OCI-LY7 (cell line): Measurements from ENCODE around the gene OPALIN. TPM values are rescaled to one million over a fixed set of nuclear protein-coding genes. Genes with fewer than 3 reads are reported as not detected.

Experiments used
- BruUV-seq: library from RNA; stranded (reverse); fragments of 400-500 nt; replicated peaks from 2 replicates; lab custom pipeline; 2021; lab: Mats Ljungman, UMichigan
- CTCF ChIA-PET: fragments of 300-600 bp; sonication (Branson Sonifier 250); formaldehyde crosslinking; loops from one replicate; lab custom pipeline; 2022; ENCODE audit warnings: antibody characterized with exemption; ENCODE audit not compliant: unreplicated experiment; lab: Charles Lee
- POLR2A ChIA-PET: fragments of 300-600 bp; sonication (Branson Sonifier 250); formaldehyde crosslinking; loops from one replicate; lab custom pipeline; 2022; ENCODE audit warnings: antibody characterized with exemption; lab: Charles Lee
- DNase-seq: peaks from one replicate; pipeline ENCODE4 v3.0.0-alpha.2; 2015; ENCODE audit warnings: low spot score
- H2AFZ ChIP-seq: fragments of 200-600 bp; sonication (generic), shearing (Covaris generic); 2 replicates; pipeline ENCODE4 v1.6.1; 2014; ENCODE audit warnings: mild to moderate bottlenecking, antibody characterized with exemption, low read length, moderate library complexity
- H3K27ac ChIP-seq: fragments of 200-600 bp; sonication (generic); 2 replicates; pipeline ENCODE4 v1.5.1; 2014; ENCODE audit warnings: mixed run types, low read depth, mild to moderate bottlenecking, moderate library complexity, low read length, inconsistent platforms; ENCODE audit not compliant: poor library complexity, severe bottlenecking
- H3K36me3 ChIP-seq: fragments of 200-600 bp; sonication (generic); 2 replicates; pipeline ENCODE4 v1.6.1; 2014; ENCODE audit warnings: mild to moderate bottlenecking, antibody characterized with exemption, low read length, moderate library complexity, mixed read lengths; ENCODE audit not compliant: insufficient read depth
- H3K4me1 ChIP-seq: fragments of 200-600 bp; sonication (generic); 2 replicates; pipeline ENCODE4 v1.5.1; 2014; ENCODE audit warnings: mild to moderate bottlenecking, low read length; ENCODE audit not compliant: insufficient read depth, poor library complexity, severe bottlenecking
- H3K4me2 ChIP-seq: fragments of 200-600 bp; sonication (generic); 2 replicates; pipeline ENCODE4 v1.6.1; 2014; ENCODE audit warnings: mild to moderate bottlenecking, low read length
- H3K4me3 ChIP-seq: fragments of 200-600 bp; sonication (generic); 2 replicates; pipeline ENCODE4 v1.5.1; 2014; ENCODE audit warnings: mild to moderate bottlenecking, low read depth, low read length; ENCODE audit not compliant: poor library complexity, severe bottlenecking
- H3K79me2 ChIP-seq: fragments of 200-600 bp; sonication (generic); 2 replicates; pipeline ENCODE4 v1.6.1; 2016; ENCODE audit warnings: low read depth, mild to moderate bottlenecking, low read length, moderate library complexity, mixed read lengths; ENCODE audit not compliant: insufficient read depth
- H3K9me2 ChIP-seq: fragments of 200-600 bp; sonication (generic); 2 replicates; pipeline ENCODE4 v1.6.1; 2016; ENCODE audit warnings: mild to moderate bottlenecking, low read length, mixed read lengths; ENCODE audit not compliant: insufficient read depth
- H3K9me3 ChIP-seq: fragments of 200-600 bp; sonication (generic); 2 replicates; pipeline ENCODE4 v1.6.1; 2014; ENCODE audit warnings: mild to moderate bottlenecking, mixed run types, low read length, mixed read lengths
- H4K20me1 ChIP-seq: fragments of 200-600 bp; sonication (generic); 2 replicates; pipeline ENCODE4 v1.6.1; 2014; ENCODE audit warnings: mild to moderate bottlenecking, antibody characterized with exemption, low read length, moderate library complexity, mixed read lengths; ENCODE audit not compliant: insufficient read depth
- CTCF ChIP-seq: fragments of 200-600 bp; sonication (generic); conservative IDR thresholded peaks from 2 replicates; pipeline ENCODE4 v1.5.1; 2014; ENCODE audit warnings: mild to moderate bottlenecking, antibody characterized with exemption, low read length, moderate library complexity, mixed read lengths
- EZH2phosphoT487 ChIP-seq: fragments of 200-600 bp; sonication (generic); IDR thresholded peaks from 2 replicates; pipeline ENCODE4 v1.6.1; 2018; ENCODE audit warnings: low read depth, borderline replicate concordance, mild to moderate bottlenecking, mixed run types, antibody characterized with exemption, low read length, moderate library complexity, mixed read lengths
- intact Hi-C: fragments of 100-400 bp; cut with micrococcal nuclease; formaldehyde crosslinking; loops from one replicate; pipeline ENCODE4 v1.10.0; 2022; ENCODE audit not compliant: unreplicated experiment
- total RNA-seq, 2 experiments: library from RNA; depleted of rRNA in 1 of 2; stranded (reverse); fragments of >200 nt in 1 of 2; shearing (Covaris generic) in 1 of 2; gene quantifications; 2 replicates each; pipeline ENCODE4 v1.2.3, GENCODE V29; 2014 to 2022

Gene OPALIN
- total RNA-seq, 2 experiments from 2014 or later, result not detected

- Histone ChIP-seq H3K9me2 (no peaks in the 10 kb centered on the region), H3K4me2 (no peak overlapping the region), H3K4me1 (no peaks in the 10 kb centered on the region), H2AFZ (no peak overlapping the region), H3K27ac (no peak overlapping the region), H4K20me1 (no peaks in the 10 kb centered on the region), H3K36me3 (no peaks in the 10 kb centered on the region), H3K4me3 (no peak overlapping the region), H3K79me2 (no peaks in the 10 kb centered on the region), H3K9me3 (no peaks in the 10 kb centered on the region)
- DNase-seq, result no peak
- intact Hi-C loops, result no loop called here
- TF ChIP-seq EZH2phosphoT487, result no peak
- no TSS peak for BruUV-seq
- CTCF ChIA-PET, result no interaction called here
- POLR2A ChIA-PET, result no interaction called here
These were observed 47.3 kb upstream of the OPALIN start for GRCh38 chr10:96406091-96406490.

DNA sequence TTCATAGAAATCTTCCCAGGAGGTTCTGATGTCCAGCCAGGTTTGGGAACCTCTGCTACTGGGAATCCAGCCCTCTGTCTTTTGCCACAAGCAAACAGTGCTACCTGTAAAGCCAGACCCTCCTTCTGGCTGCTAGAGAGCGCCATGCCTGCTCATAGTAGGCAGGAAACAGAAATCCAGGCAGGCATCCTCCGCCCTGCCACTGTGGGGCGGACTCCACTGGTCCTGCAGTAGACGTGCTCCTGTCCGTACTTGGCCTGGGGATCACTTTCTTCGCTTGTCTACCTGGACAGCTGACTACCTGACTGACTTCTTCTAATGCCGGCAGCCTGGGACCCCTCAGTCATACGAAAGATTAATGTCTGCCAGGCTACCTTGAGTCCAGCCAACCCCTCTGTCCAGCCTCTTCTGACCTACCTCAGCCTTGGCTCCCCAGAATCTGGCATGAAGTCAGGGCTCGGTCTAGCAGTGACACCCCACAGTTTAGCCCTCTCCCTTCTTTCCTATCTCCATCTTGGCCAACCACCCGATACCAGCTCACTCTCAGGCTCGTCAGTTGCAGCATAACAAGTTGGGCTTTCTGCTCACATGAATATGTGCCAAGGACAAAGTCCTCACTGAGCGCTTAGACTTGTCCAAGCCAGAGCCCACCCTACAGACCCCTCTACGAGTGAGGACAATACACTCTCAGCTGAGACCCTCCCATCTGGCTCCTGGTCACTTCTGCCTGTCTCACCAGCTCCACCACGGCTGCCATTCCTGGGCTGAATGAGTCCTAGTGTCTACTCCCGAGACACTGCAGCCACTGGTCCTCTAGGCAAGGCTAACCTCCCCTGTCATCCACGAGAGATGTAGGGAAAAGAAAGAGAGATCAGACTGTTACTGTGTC is 43.9 kb upstream of the OPALIN start:
- Histone ChIP-seq H3K4me3 (no peak overlapping the region), H2AFZ (no peak overlapping the region), H3K4me1 (no peaks in the 10 kb centered on the region), H3K79me2 (no peaks in the 10 kb centered on the region), H3K27ac (no peak overlapping the region), H3K4me2 (no peak overlapping the region), H4K20me1 (no peaks in the 10 kb centered on the region), H3K36me3 (no peaks in the 10 kb centered on the region), H3K9me3 (no peaks in the 10 kb centered on the region), H3K9me2 (no peaks in the 10 kb centered on the region)
- TF ChIP-seq EZH2phosphoT487 (no peak), CTCF (no peak)
- intact Hi-C loops, result no loop called here
- CTCF ChIA-PET, result no interaction called here
- POLR2A ChIA-PET, result no interaction called here
- no TSS peak for BruUV-seq
- DNase-seq, result no peak

DNA sequence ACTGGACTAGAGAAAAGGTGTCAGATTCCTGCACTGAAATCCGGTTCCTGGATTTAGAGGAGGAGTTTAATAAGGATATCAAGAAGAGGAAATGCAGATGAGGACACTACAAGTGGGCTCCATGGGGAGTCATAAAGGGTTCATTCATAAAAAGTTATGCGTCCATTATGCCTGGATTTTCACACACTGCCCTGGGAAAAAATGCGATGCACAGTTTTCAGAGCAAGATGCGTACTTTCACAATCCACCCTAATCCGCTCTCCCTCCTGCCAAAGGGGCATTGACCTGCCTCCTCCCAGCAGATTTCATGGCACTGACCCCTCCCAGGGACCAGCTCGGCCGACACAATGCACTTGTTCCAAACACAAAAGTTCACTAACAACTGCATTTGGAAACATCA is 42.2 kb upstream of the OPALIN start:
- no peaks in the 10 kb centered on the region for H3K4me1 ChIP-seq
- no peak for TF ChIP-seq EZH2phosphoT487
- no peak for TF ChIP-seq CTCF
- ChIA-PET POLR2A (no interaction called here), CTCF (no interaction called here)
- no peak overlapping the region for H2AFZ ChIP-seq
- no peaks in the 10 kb centered on the region for H3K36me3 ChIP-seq
- no peak overlapping the region for H3K4me2 ChIP-seq
- H3K79me2 ChIP-seq, result no peaks in the 10 kb centered on the region
- intact Hi-C loops, result no loop called here
- H4K20me1 ChIP-seq, result no peaks in the 10 kb centered on the region
- no peak overlapping the region for H3K4me3 ChIP-seq
- H3K9me2 ChIP-seq, result no peaks in the 10 kb centered on the region
- BruUV-seq, result no TSS peak
- H3K9me3 ChIP-seq, result no peaks in the 10 kb centered on the region
- no peak overlapping the region for H3K27ac ChIP-seq
- no peak for DNase-seq
